GM12874 (cell line): ENCODE measurements around the gene DNAH10.

Source experiments
- CTCF ChIP-seq: IDR thresholded peaks from 2 replicates; pipeline ENCODE4 v1.5.1; 2011; ENCODE audit warnings: low read depth, mild to moderate bottlenecking, control low read depth, low read length, moderate library complexity; ENCODE audit not compliant: insufficient read depth

The DNAH10 gene

GRCh38 chr12:123798518-123798917 is 36.4 kb downstream of the DNAH10 start:
- no peak for TF ChIP-seq CTCF

GRCh38 chr12:123799227-123799626 is 37.1 kb downstream of the DNAH10 start:
- no peak for TF ChIP-seq CTCF

- peak; percentile 34 for TF ChIP-seq CTCF
Observed at GRCh38 chr12:123801573-123802178, 39.6 kb downstream of the DNAH10 start.

- TF ChIP-seq CTCF: no peak
Observed at GRCh38 chr12:123805173-123805572, 43.1 kb downstream of the DNAH10 start.

- TF ChIP-seq CTCF: no peak
Observed at GRCh38 chr12:123807002-123807401, 44.9 kb downstream of the DNAH10 start.

- TF ChIP-seq CTCF: no peak
Observed at GRCh38 chr12:123807670-123808069, 45.6 kb downstream of the DNAH10 start.

- no peak for TF ChIP-seq CTCF
Observed at GRCh38 chr12:123808167-123808566, 46.1 kb downstream of the DNAH10 start.

GRCh38 chr12:123813349-123813748 is 51.2 kb downstream of the DNAH10 start:
- no peak for TF ChIP-seq CTCF
